HEK293 (cell line): ENCODE measurements around the gene PIN1.

Experiments
- ZNF274 ChIP-seq, 2 experiments: fragments of 200-500 bp in 1 of 2; fragments of 450-650 bp in 1 of 2; sonication (Bioruptor generic) in 1 of 2; formaldehyde crosslinking in 1 of 2; IDR thresholded peaks; 2 replicates each; pipeline versions ENCODE4 v1.5.1 to v1.6.1; 2014 to 2016; ENCODE audit warnings: borderline replicate concordance in 1 of 2, inconsistent platforms in 1 of 2, low read length in 1 of 2, missing biosample characterization in 1 of 2, missing genetic modification characterization in 1 of 2
- ZNF292 ChIP-seq: fragments of 450-650 bp; formaldehyde crosslinking; IDR thresholded peaks from 2 replicates; pipeline ENCODE4 v1.5.1; 2016; ENCODE audit warnings: low read depth, missing biosample characterization, missing genetic modification characterization, borderline replicate concordance
- ZNF423 ChIP-seq: fragments of 450-650 bp; formaldehyde crosslinking; IDR thresholded peaks from 2 replicates; pipeline ENCODE4 v1.5.1; 2016; ENCODE audit warnings: missing biosample characterization, missing genetic modification characterization
- ZNF600 ChIP-seq: fragments of 450-650 bp; formaldehyde crosslinking; IDR thresholded peaks from 2 replicates; pipeline ENCODE4 v1.5.1; 2016; ENCODE audit warnings: missing biosample characterization, missing genetic modification characterization
- TF ChIP-seq, protein P1 (sequence below): fragments of 450-650 bp; formaldehyde crosslinking; IDR thresholded peaks from 2 replicates; pipeline ENCODE4 v1.5.1; 2017; ENCODE audit warnings: missing biosample characterization, missing genetic modification characterization

GRCh38 chr19:9796113-9796773 is 38.9 kb upstream of the PIN1 start:
- TF ChIP-seq ZNF292 (tag by site-specific recombination) (no peak), ZNF274 (IDR thresholded peaks at IDR 0.05; ENCODE audit: low read length) (no peak), ZNF274 (tag by site-specific recombination; IDR thresholded peaks at IDR 0.05; ENCODE audit: borderline replicate concordance) (no peak), ZNF600 (tag by site-specific recombination) (peak; percentile 43; the same call in 1 of the 2 replicates), ZNF423 (no peak)
- TF ChIP-seq, protein P1, sequence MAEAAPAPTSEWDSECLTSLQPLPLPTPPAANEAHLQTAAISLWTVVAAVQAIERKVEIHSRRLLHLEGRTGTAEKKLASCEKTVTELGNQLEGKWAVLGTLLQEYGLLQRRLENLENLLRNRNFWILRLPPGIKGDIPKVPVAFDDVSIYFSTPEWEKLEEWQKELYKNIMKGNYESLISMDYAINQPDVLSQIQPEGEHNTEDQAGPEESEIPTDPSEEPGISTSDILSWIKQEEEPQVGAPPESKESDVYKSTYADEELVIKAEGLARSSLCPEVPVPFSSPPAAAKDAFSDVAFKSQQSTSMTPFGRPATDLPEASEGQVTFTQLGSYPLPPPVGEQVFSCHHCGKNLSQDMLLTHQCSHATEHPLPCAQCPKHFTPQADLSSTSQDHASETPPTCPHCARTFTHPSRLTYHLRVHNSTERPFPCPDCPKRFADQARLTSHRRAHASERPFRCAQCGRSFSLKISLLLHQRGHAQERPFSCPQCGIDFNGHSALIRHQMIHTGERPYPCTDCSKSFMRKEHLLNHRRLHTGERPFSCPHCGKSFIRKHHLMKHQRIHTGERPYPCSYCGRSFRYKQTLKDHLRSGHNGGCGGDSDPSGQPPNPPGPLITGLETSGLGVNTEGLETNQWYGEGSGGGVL (tag by site-specific recombination) = no peak
